Nephron (organoid): Measurements from ENCODE around the gene SEMA5B.

Experiments
- H3K27ac Mint-ChIP-seq, 3 experiments: 2 replicates each; pipeline ENCODE4 v1.8.0; 2020; ENCODE audit warnings: mixed read lengths in 3 of 3, mild to moderate bottlenecking in 2 of 3, moderate library complexity in 1 of 3
- H3K27me3 Mint-ChIP-seq: 2 replicates; pipeline ENCODE4 v1.8.0; 2021; ENCODE audit warnings: low read depth, mild to moderate bottlenecking, moderate library complexity, mixed read lengths
- H3K36me3 Mint-ChIP-seq: 2 replicates; pipeline ENCODE4 v1.8.0; 2020; ENCODE audit warnings: low read depth, mixed read lengths
- H3K4me1 Mint-ChIP-seq: 2 replicates; pipeline ENCODE4 v1.8.0; 2020; ENCODE audit warnings: mixed read lengths
- H3K4me3 Mint-ChIP-seq, 3 experiments: 2 replicates each; pipeline ENCODE4 v1.8.0; 2020; ENCODE audit warnings: mild to moderate bottlenecking in 3 of 3, mixed read lengths in 3 of 3, moderate library complexity in 2 of 3
- H3K9me3 Mint-ChIP-seq: 2 replicates; pipeline ENCODE4 v1.8.0; 2020; ENCODE audit warnings: mixed read lengths
- TF ChIP-seq, protein P1 (sequence below), 3 experiments: fragments of 200-600 bp; sonication (generic); IDR thresholded peaks; one replicate each; pipeline ENCODE4 v1.5.0; 2021; ENCODE audit warnings: antibody characterized with exemption in 3 of 3; ENCODE audit not compliant: unreplicated experiment in 3 of 3

SEMA5B gene

DNA sequence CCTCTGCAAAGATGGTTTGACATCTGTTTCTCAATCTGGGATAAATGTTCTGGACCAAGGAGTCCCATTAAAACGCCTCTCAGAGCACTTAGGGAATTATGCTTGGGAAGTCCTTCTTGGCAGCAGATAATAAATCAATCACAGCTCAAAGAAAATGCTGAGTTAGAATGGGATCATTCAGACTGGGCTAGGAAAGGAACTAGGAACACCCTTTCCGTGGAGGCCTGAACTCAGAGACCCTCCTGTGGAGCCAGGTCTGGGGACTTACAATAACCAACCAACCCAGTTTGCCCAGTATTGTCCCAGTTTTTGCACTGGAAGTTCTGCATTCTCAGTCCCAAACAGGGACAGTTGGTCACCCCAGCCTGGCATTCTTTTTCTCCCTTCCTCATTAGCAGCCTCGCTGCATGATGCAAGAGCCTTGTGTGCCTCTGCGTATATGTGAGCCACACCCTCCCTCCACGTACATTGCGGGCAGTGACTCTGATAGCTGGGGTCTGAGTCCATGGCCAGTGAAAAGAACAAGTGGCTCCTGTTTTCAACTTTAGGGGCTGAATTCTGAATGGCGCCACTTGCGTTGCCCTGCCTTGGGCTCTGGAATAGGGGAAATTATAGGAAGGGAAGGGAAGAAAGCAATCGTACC lies 88.7 kb downstream of the SEMA5B start:
- TF ChIP-seq, protein P1, sequence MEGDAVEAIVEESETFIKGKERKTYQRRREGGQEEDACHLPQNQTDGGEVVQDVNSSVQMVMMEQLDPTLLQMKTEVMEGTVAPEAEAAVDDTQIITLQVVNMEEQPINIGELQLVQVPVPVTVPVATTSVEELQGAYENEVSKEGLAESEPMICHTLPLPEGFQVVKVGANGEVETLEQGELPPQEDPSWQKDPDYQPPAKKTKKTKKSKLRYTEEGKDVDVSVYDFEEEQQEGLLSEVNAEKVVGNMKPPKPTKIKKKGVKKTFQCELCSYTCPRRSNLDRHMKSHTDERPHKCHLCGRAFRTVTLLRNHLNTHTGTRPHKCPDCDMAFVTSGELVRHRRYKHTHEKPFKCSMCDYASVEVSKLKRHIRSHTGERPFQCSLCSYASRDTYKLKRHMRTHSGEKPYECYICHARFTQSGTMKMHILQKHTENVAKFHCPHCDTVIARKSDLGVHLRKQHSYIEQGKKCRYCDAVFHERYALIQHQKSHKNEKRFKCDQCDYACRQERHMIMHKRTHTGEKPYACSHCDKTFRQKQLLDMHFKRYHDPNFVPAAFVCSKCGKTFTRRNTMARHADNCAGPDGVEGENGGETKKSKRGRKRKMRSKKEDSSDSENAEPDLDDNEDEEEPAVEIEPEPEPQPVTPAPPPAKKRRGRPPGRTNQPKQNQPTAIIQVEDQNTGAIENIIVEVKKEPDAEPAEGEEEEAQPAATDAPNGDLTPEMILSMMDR (IDR thresholded peaks at IDR 0.05; ENCODE audit: unreplicated experiment in 3 of 3): no peak
- peaks cover 10% of the 10 kb centered on the region for H3K27me3 Mint-ChIP-seq
- peak overlapping the region in 2 of 3 experiments; percentile 63 to 95 for H3K27ac Mint-ChIP-seq
- H3K36me3 Mint-ChIP-seq: peaks cover 3% of the 10 kb centered on the region
- H3K4me3 Mint-ChIP-seq: no peak overlapping the region
- peaks cover 41% of the 10 kb centered on the region for H3K4me1 Mint-ChIP-seq
- no peaks in the 10 kb centered on the region for H3K9me3 Mint-ChIP-seq

DNA sequence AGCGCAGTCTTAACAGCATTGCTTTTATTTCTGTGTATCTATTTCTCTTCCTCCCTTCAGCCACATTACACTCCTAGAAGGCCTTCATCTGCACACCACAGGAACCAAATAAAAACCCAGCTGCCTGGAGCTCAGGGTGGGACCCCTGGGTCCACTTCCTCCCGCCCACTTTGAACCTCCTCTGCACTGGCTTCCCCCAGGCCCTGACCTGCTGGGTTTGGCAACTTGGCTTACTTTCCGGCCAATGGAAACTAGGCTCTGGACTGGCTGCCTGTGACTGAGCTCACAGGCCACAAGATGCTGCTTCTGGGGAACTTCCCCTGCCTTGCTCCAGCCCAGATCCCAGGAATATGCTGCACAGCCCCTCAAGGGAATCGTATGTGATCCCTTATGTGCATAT lies 89.8 kb downstream of the SEMA5B start:
- H3K27ac Mint-ChIP-seq: peak overlapping the region in 2 of 3 experiments; percentile 43 to 63
- H3K36me3 Mint-ChIP-seq: peaks cover 3% of the 10 kb centered on the region
- H3K9me3 Mint-ChIP-seq: no peaks in the 10 kb centered on the region
- no peak overlapping the region for H3K4me3 Mint-ChIP-seq
- TF ChIP-seq, protein P1 (IDR thresholded peaks at IDR 0.05; ENCODE audit: unreplicated experiment in 3 of 3): no peak
- H3K4me1 Mint-ChIP-seq: peaks cover 37% of the 10 kb centered on the region
- H3K27me3 Mint-ChIP-seq: peaks cover 10% of the 10 kb centered on the region

DNA sequence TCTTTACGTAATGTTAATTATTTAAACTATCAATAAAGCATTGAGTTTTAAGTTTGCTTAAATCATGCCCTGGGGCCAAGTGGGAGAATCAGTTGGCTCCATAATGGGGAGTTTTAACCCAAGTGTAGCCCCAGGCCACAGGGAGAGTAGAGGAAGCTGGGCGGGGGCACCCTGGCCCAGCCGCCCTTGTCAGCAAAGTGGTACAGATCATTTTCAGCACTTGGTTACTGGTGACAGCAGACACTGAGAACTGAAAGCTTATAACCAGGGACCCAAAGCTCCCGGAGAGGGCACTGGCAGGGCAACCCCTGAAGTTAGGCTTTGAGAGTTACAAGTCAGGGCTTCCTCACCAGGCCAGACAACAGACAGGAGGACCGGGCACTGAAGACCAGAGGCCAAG lies 90.6 kb downstream of the SEMA5B start:
- peaks cover 10% of the 10 kb centered on the region for H3K27me3 Mint-ChIP-seq
- H3K9me3 Mint-ChIP-seq: no peaks in the 10 kb centered on the region
- H3K4me3 Mint-ChIP-seq: no peak overlapping the region
- TF ChIP-seq, protein P1 (IDR thresholded peaks at IDR 0.05; ENCODE audit: unreplicated experiment in 3 of 3): no peak
- peak overlapping the region in 1 of 3 experiments; percentile 60 for H3K27ac Mint-ChIP-seq
- H3K36me3 Mint-ChIP-seq: peaks cover 3% of the 10 kb centered on the region
- peaks cover 37% of the 10 kb centered on the region for H3K4me1 Mint-ChIP-seq

DNA sequence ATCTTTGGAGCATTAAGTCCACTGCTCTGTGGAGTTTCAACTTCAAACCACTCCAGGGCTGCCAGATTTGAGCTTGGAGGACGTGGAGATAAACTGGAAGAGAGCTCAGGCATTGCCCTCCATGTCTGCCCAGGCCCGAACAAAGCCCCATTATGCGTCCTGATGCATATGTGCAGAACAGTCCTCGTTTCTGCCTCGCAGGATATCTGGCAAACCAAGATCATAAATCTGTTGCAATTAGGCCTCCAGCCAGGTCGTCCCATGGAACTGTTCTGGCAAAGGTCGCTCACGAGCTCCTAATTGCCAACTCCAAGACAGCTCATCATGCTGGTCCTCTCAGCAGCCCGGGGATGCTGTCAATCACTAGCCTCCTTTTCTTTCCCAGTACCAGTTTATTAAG lies 91.2 kb downstream of the SEMA5B start:
- Mint-ChIP-seq H3K36me3 (peaks cover 3% of the 10 kb centered on the region), H3K4me3 (no peak overlapping the region), H3K27me3 (peaks cover 10% of the 10 kb centered on the region), H3K4me1 (peaks cover 36% of the 10 kb centered on the region), H3K27ac (peak overlapping the region in 1 of 3 experiments; percentile 60), H3K9me3 (no peaks in the 10 kb centered on the region)
- TF ChIP-seq, protein P1 (IDR thresholded peaks at IDR 0.05; ENCODE audit: unreplicated experiment in 3 of 3): no peak

DNA sequence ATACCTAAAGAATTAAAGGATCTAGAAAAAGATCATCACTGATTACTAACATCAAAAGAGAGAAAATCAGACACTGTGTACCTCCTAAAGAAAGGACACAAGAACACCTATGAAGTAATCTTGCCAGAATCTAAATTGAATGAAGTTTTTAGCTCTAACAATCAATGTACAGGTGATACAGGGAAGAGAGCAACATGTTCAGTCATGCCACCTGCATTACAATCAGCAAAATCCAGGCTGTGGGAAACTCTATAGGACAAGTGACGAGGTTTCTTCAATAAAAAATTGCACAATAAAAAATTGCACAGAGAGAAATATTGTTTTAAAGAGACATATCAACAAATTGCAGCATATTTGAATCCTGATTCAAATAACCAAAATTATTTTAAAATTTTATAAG lies 93.3 kb downstream of the SEMA5B start:
- Mint-ChIP-seq H3K9me3 (no peaks in the 10 kb centered on the region), H3K36me3 (peaks cover 3% of the 10 kb centered on the region), H3K27ac (no peak overlapping the region), H3K27me3 (peaks cover 6% of the 10 kb centered on the region), H3K4me3 (no peak overlapping the region), H3K4me1 (peaks cover 35% of the 10 kb centered on the region)
- TF ChIP-seq, protein P1 (IDR thresholded peaks at IDR 0.05; ENCODE audit: unreplicated experiment in 3 of 3): no peak
